Lower leg skin (tissue), 3 donors: ENCODE results near the gene TRDMT1.

Experiments used
- POLR2A ChIP-seq, 2 donors: fragments of 450-650 bp; IDR thresholded peaks; one replicate each; pipeline ENCODE4 v1.6.1; 2016 to 2017; ENCODE audit warnings: antibody characterized with exemption in 2 of 2, mild to moderate bottlenecking in 1 of 2, moderate library complexity in 1 of 2
- TF ChIP-seq, protein P1 (sequence below), 3 donors: fragments of 450-650 bp; IDR thresholded peaks; one replicate each; pipeline ENCODE4 v1.5.1; 2016; ENCODE audit warnings: antibody characterized with exemption in 3 of 3, mild to moderate bottlenecking in 3 of 3, moderate library complexity in 2 of 3

DNA sequence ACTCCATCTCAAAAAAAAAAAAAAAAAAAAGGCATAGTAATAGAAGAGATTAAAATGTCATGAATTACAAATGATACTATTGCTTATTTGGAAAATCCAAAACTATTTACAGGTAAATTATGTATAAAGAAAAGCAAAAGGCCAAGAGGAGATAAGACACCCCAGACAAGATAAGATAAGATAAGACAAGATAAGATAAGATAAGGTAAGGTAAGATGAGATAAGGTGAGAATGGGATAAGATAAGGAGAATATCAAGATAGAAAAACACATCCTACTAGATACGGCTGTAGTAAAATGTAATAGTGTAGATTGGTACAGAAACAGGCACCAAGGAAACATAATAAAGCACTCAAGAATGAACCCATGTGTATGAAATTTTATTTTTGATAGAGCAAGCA, 47.5 kb upstream of the TRDMT1 start:
- TF ChIP-seq, protein P1, sequence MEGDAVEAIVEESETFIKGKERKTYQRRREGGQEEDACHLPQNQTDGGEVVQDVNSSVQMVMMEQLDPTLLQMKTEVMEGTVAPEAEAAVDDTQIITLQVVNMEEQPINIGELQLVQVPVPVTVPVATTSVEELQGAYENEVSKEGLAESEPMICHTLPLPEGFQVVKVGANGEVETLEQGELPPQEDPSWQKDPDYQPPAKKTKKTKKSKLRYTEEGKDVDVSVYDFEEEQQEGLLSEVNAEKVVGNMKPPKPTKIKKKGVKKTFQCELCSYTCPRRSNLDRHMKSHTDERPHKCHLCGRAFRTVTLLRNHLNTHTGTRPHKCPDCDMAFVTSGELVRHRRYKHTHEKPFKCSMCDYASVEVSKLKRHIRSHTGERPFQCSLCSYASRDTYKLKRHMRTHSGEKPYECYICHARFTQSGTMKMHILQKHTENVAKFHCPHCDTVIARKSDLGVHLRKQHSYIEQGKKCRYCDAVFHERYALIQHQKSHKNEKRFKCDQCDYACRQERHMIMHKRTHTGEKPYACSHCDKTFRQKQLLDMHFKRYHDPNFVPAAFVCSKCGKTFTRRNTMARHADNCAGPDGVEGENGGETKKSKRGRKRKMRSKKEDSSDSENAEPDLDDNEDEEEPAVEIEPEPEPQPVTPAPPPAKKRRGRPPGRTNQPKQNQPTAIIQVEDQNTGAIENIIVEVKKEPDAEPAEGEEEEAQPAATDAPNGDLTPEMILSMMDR (IDR thresholded peaks at IDR 0.05) = no peak
- no peak for TF ChIP-seq POLR2A (IDR thresholded peaks at IDR 0.05)
